ENCODE measurements around the gene NEURL2.
"Not testable (repeated sequence)": the region's sequence is repeated elsewhere in the genome, so short reads cannot be mapped to it uniquely, and the experiment has no call there.

- TF ChIP-seq POLR2A, CTCF (IDR thresholded peaks at IDR 0.05): not testable (repeated sequence)
Measured at GRCh38 chr20:45901332-45901731, 10.3 kb upstream of the NEURL2 start.

Measured in uterus (tissue), 2 donors.